ENCODE results near the gene RACK1. TPM values are rescaled to one million over a fixed set of nuclear protein-coding genes. Genes with fewer than 3 reads are reported as not detected.

Gene RACK1
- total and polyA plus RNA-seq, 2 of the 13 experiments (the other 11 are each of a cell fraction or from before 2014, with no cell fraction given) = 2,514 to 6,141 TPM

DNA sequence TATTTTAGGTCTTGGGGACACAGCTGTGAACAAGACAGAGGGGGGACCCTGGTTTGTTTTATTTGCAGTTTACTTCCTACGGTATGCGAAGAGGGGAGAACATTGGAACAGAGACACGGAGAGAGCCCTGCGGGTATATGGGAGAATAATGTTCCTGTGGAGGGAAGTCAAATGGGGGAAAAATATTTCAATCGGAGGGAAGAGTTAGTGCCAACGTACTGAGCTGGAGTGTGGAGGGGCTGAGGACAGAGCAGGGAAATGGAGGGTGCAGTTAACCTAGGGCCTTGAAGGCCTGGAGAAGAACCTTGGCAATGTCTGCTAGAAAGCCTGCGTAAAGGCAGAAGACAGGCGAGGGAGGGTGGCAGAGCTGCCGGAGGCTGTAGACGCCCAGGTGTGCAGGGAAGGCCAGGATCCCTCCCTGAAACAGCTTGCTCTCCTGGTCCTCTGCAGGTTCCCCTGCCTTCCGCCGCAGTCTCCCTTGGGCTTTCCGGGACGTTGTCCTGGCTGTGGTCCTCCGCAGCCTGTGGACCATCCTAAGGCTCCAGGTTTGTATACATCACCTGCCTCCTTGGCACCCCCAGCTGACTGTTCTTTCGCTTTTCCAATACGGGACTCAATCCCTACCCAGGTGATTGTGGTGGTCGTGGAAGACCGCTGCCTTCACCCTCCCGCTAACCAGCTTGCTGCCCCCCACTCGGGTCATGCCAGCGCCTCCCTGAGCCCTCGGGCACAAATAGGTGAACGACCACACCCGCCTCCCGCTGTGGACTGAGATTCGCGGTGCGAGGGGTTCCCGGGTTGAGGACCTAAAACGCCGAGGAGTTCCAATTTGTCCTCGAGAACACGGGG lies 1.9 kb upstream of the RACK1 start (continued):
- TF ChIP-seq ZNF333 (CRISPR knock-in tag; IDR thresholded peaks at IDR 0.05; ENCODE audit: borderline replicate concordance) (no peak), ZNF607 (CRISPR knock-in tag; IDR thresholded peaks at IDR 0.05; ENCODE audit: borderline replicate concordance) (0 out of 2 replicates have a peak, but pooled peaks have one; percentile 26), PAX8 (CRISPR knock-in tag; IDR thresholded peaks at IDR 0.05; ENCODE audit: borderline replicate concordance) (no peak), ZNF558 (CRISPR knock-in tag; IDR thresholded peaks at IDR 0.05; ENCODE audit: borderline replicate concordance) (0 out of 2 replicates have a peak, but pooled peaks have one; percentile 57), NRL (CRISPR knock-in tag; IDR thresholded peaks at IDR 0.05; ENCODE audit: borderline replicate concordance) (peak; percentile 54; the same call in 1 of the 2 replicates), ETV6 (CRISPR knock-in tag; conservative IDR thresholded peaks at IDR 0.05) (no peak), DMAP1 (CRISPR knock-in tag; IDR thresholded peaks at IDR 0.05) (no peak), ARNTL (CRISPR knock-in tag; IDR thresholded peaks at IDR 0.05) (0 out of 2 replicates have a peak, but pooled peaks have one; percentile 7), EHMT2 (IDR thresholded peaks at IDR 0.05; ENCODE audit: borderline replicate concordance, low read depth, low read length) (no peak), PRPF4 (IDR thresholded peaks at IDR 0.05; ENCODE audit: low read depth, low read length, poor library complexity, severe bottlenecking) (no peak), ZNF234 (CRISPR knock-in tag; conservative IDR thresholded peaks at IDR 0.05) (0 out of 2 replicates have a peak, but pooled peaks have one; percentile 57), SP2 (CRISPR knock-in tag; IDR thresholded peaks at IDR 0.05) (peak; percentile 46; the same call in 1 of the 2 replicates), SP140L (CRISPR knock-in tag; IDR thresholded peaks at IDR 0.05; ENCODE audit: borderline replicate concordance) (no peak), BRCA1 (CRISPR knock-in tag; IDR thresholded peaks at IDR 0.05) (no peak), SALL2 (CRISPR knock-in tag; IDR thresholded peaks at IDR 0.05) (peak; percentile 3; the same call in 1 of the 2 replicates), MIER3 (CRISPR knock-in tag; IDR thresholded peaks at IDR 0.05; ENCODE audit: borderline replicate concordance) (no peak), POLR2A (IDR thresholded peaks at IDR 0.05; ENCODE audit: insufficient read depth in 1 of 2, low read depth in 2 of 2, low read length in 2 of 2) (peak; percentile 11 to 29; a peak in 2 of 4 replicates)
- TF ChIP-seq, protein P1, sequence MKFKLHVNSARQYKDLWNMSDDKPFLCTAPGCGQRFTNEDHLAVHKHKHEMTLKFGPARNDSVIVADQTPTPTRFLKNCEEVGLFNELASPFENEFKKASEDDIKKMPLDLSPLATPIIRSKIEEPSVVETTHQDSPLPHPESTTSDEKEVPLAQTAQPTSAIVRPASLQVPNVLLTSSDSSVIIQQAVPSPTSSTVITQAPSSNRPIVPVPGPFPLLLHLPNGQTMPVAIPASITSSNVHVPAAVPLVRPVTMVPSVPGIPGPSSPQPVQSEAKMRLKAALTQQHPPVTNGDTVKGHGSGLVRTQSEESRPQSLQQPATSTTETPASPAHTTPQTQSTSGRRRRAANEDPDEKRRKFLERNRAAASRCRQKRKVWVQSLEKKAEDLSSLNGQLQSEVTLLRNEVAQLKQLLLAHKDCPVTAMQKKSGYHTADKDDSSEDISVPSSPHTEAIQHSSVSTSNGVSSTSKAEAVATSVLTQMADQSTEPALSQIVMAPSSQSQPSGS (CRISPR knock-in tag; IDR thresholded peaks at IDR 0.05) = peak; percentile 30; the same call in 1 of the 2 replicates
- TF ChIP-seq, protein P2, sequence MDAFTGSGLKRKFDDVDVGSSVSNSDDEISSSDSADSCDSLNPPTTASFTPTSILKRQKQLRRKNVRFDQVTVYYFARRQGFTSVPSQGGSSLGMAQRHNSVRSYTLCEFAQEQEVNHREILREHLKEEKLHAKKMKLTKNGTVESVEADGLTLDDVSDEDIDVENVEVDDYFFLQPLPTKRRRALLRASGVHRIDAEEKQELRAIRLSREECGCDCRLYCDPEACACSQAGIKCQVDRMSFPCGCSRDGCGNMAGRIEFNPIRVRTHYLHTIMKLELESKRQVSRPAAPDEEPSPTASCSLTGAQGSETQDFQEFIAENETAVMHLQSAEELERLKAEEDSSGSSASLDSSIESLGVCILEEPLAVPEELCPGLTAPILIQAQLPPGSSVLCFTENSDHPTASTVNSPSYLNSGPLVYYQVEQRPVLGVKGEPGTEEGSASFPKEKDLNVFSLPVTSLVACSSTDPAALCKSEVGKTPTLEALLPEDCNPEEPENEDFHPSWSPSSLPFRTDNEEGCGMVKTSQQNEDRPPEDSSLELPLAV (CRISPR knock-in tag; conservative IDR thresholded peaks at IDR 0.05; ENCODE audit: low read depth) = no peak
- TF ChIP-seq, protein P3, sequence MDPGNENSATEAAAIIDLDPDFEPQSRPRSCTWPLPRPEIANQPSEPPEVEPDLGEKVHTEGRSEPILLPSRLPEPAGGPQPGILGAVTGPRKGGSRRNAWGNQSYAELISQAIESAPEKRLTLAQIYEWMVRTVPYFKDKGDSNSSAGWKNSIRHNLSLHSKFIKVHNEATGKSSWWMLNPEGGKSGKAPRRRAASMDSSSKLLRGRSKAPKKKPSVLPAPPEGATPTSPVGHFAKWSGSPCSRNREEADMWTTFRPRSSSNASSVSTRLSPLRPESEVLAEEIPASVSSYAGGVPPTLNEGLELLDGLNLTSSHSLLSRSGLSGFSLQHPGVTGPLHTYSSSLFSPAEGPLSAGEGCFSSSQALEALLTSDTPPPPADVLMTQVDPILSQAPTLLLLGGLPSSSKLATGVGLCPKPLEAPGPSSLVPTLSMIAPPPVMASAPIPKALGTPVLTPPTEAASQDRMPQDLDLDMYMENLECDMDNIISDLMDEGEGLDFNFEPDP (CRISPR knock-in tag; conservative IDR thresholded peaks at IDR 0.05) = no peak
- TF ChIP-seq, protein P4, sequence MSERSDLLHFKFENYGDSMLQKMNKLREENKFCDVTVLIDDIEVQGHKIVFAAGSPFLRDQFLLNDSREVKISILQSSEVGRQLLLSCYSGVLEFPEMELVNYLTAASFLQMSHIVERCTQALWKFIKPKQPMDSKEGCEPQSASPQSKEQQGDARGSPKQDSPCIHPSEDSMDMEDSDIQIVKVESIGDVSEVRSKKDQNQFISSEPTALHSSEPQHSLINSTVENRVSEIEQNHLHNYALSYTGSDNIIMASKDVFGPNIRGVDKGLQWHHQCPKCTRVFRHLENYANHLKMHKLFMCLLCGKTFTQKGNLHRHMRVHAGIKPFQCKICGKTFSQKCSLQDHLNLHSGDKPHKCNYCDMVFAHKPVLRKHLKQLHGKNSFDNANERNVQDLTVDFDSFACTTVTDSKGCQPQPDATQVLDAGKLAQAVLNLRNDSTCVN (CRISPR knock-in tag; IDR thresholded peaks at IDR 0.05; ENCODE audit: borderline replicate concordance) = 0 out of 2 replicates have a peak, but pooled peaks have one; percentile 34

All from HepG2 (cell line).